Progenitor cell of endocrine pancreas (in vitro differentiated cells): ENCODE data around the gene CCNJ. TPM values are rescaled to one million over a fixed set of nuclear protein-coding genes. Genes with fewer than 3 reads are reported as not detected.

ENCODE experiments used
- DNase-seq: peaks from one replicate; pipeline ENCODE4 v3.0.0; 2021; ENCODE audit warnings: low spot score; ENCODE audit not compliant: unreplicated experiment
- H3K27ac Mint-ChIP-seq: 2 replicates; pipeline ENCODE4 v1.8.0; 2021; ENCODE audit warnings: mild to moderate bottlenecking, moderate library complexity, mixed read lengths
- H3K27me3 Mint-ChIP-seq: 2 replicates; pipeline ENCODE4 v1.8.0; 2021; ENCODE audit warnings: mixed read lengths
- H3K36me3 Mint-ChIP-seq: 2 replicates; pipeline ENCODE4 v1.8.0; 2022; ENCODE audit warnings: mixed read lengths; ENCODE audit not compliant: insufficient read depth
- H3K4me1 Mint-ChIP-seq: 2 replicates; pipeline ENCODE4 v1.8.0; 2021; ENCODE audit warnings: low read depth, mixed read lengths
- H3K4me3 Mint-ChIP-seq: 2 replicates; pipeline ENCODE4 v1.8.0; 2021; ENCODE audit warnings: low read depth, mild to moderate bottlenecking, moderate library complexity, mixed read lengths
- H3K9me3 Mint-ChIP-seq: 2 replicates; pipeline ENCODE4 v1.8.0; 2021; ENCODE audit warnings: low read depth, mixed read lengths
- CTCF ChIP-seq: fragments of 200-600 bp; sonication (generic); IDR thresholded peaks from one replicate; pipeline ENCODE4 v1.5.0; 2021; ENCODE audit warnings: antibody characterized with exemption, mild to moderate bottlenecking; ENCODE audit not compliant: unreplicated experiment
- total RNA-seq: library from RNA; stranded (reverse); gene quantifications from 2 replicates; pipeline ENCODE4 v1.2.1, GENCODE V29; 2021

The CCNJ gene
- total RNA-seq, 1 donor from 2014 or later = 45.8 TPM

- TF ChIP-seq CTCF = no peak
- H3K4me3 Mint-ChIP-seq = no peak overlapping the region
- no peaks in the 10 kb centered on the region for H3K9me3 Mint-ChIP-seq
- H3K36me3 Mint-ChIP-seq = no peaks in the 10 kb centered on the region
- H3K27me3 Mint-ChIP-seq = no peaks in the 10 kb centered on the region
- H3K4me1 Mint-ChIP-seq = peaks cover 7% of the 10 kb centered on the region
- no peak overlapping the region for H3K27ac Mint-ChIP-seq
- no peak for DNase-seq
Measured at GRCh38 chr10:96034625-96035024, 8.8 kb upstream of the CCNJ start.

- Mint-ChIP-seq H3K9me3 (no peaks in the 10 kb centered on the region), H3K27me3 (no peaks in the 10 kb centered on the region), H3K4me3 (no peak overlapping the region), H3K4me1 (peaks cover 7% of the 10 kb centered on the region), H3K36me3 (no peaks in the 10 kb centered on the region), H3K27ac (no peak overlapping the region)
- TF ChIP-seq CTCF = no peak
- DNase-seq = no peak
Measured at GRCh38 chr10:96038476-96039387, 4.7 kb upstream of the CCNJ start.

- DNase-seq = no peak
- no peaks in the 10 kb centered on the region for H3K9me3 Mint-ChIP-seq
- no peaks in the 10 kb centered on the region for H3K27me3 Mint-ChIP-seq
- peaks cover 22% of the 10 kb centered on the region for H3K4me1 Mint-ChIP-seq
- H3K27ac Mint-ChIP-seq = no peak overlapping the region
- peaks cover 5% of the 10 kb centered on the region for H3K36me3 Mint-ChIP-seq
- no peak for TF ChIP-seq CTCF
- no peak overlapping the region for H3K4me3 Mint-ChIP-seq
Measured at GRCh38 chr10:96041146-96041545, 2.2 kb upstream of the CCNJ start.

- Mint-ChIP-seq H3K27ac (peak overlapping the region; percentile 98), H3K27me3 (no peaks in the 10 kb centered on the region), H3K36me3 (peaks cover 18% of the 10 kb centered on the region), H3K4me1 (peaks cover 30% of the 10 kb centered on the region), H3K4me3 (peak overlapping the region; percentile 96), H3K9me3 (no peaks in the 10 kb centered on the region)
- peak; percentile 39 for DNase-seq
- no peak for TF ChIP-seq CTCF
Measured at GRCh38 chr10:96043893-96044715, 721 bp downstream of the CCNJ start.

- TF ChIP-seq CTCF = no peak
- H3K27ac Mint-ChIP-seq = peak overlapping the region; percentile 98
- peak overlapping the region; percentile 96 for H3K4me3 Mint-ChIP-seq
- H3K27me3 Mint-ChIP-seq = no peaks in the 10 kb centered on the region
- no peaks in the 10 kb centered on the region for H3K9me3 Mint-ChIP-seq
- H3K4me1 Mint-ChIP-seq = peaks cover 33% of the 10 kb centered on the region
- no peak for DNase-seq
- H3K36me3 Mint-ChIP-seq = peaks cover 20% of the 10 kb centered on the region
Measured at GRCh38 chr10:96044736-96045135, 1.4 kb downstream of the CCNJ start.
